Neuron (in vitro differentiated cells): ENCODE results near the gene GINS3.

Experiments
- H2AFZ ChIP-seq: one replicate; pipeline ENCODE4 v1.6.1; 2013; ENCODE audit warnings: low read depth, mild to moderate bottlenecking, inconsistent platforms, low read length, moderate library complexity
- H3K27me3 ChIP-seq: one replicate; pipeline ENCODE4 v1.6.1; 2013; ENCODE audit warnings: low read length; ENCODE audit not compliant: insufficient read depth
- H3K36me3 ChIP-seq: one replicate; pipeline ENCODE4 v1.6.1; 2013; ENCODE audit warnings: low read length; ENCODE audit not compliant: insufficient read depth
- H3K4me1 ChIP-seq: one replicate; pipeline ENCODE4 v1.6.1; 2013; ENCODE audit warnings: low read length; ENCODE audit not compliant: insufficient read depth
- H3K4me3 ChIP-seq: 2 replicates; pipeline ENCODE4 v1.5.1; 2013; ENCODE audit warnings: mild to moderate bottlenecking, low read length, moderate library complexity
- H3K9me3 ChIP-seq: one replicate; pipeline ENCODE4 v1.6.1; 2013; ENCODE audit warnings: low read length

GINS3 gene

DNA sequence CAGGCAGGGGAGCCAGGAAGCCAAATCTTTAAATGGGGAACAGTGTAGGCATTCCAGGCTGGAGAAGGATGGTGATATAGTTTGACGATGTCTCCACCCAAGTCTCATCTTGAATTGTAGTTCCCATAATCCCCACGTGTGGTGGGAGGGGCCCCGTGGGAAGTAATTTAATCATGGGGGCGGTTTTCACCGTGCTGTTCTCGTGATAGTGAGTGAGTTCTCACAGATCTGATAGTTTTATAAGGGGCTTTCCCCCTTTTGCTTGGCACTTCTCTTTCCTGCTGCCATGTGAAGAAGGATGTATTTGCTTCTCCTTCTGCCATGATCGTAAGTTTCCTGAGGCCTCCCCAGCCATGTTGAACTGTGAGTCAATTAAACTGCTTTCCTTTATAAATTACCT lies 28.8 kb downstream of the GINS3 start:
- Histone ChIP-seq H3K9me3 (no peaks in the 10 kb centered on the region), H2AFZ (no peak overlapping the region), H3K36me3 (no peaks in the 10 kb centered on the region), H3K4me1 (peaks cover 3% of the 10 kb centered on the region), H3K4me3 (no peak overlapping the region), H3K27me3 (peaks cover 2% of the 10 kb centered on the region)

DNA sequence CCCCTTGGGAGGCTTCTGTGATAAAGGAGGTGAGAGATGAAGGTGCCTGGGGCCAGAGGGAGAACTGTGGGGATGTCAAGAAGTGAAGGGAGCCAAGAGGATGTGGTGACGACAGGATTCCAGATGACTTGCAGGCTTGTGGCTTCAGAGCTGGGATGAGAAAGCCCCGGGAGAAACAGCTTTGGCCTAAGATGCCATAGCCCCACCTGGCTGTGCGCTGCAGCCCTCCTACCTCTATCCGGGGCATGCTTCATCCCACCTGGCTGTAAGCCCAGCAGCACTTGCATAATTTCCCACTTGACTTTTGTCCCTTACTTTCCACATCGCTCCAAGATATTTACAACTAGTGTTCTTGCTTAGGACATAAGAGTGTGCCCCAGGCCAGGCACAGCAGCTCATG lies 29.3 kb downstream of the GINS3 start:
- Histone ChIP-seq H3K27me3 (peaks cover 2% of the 10 kb centered on the region), H3K36me3 (no peaks in the 10 kb centered on the region), H3K4me1 (peaks cover 3% of the 10 kb centered on the region), H2AFZ (no peak overlapping the region), H3K4me3 (no peak overlapping the region), H3K9me3 (no peaks in the 10 kb centered on the region)

DNA sequence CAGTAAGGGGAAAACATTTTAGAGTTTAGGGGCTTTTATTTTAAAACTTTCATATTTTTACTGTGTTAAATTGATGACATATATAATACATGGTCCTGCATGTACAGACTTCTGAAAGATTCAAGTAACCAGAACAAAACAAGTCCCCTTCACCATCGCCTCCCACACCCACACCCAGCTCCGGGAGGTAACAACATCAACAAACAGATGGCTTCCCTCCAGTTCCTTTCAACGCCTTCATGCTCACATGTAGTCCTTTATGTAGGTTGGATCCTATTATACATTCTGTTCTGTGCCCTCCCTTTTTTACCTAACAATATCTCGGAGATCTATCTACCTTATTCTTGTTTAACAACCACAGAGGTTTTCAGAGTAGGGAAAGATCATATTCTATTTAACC lies 30.5 kb downstream of the GINS3 start:
- peaks cover 2% of the 10 kb centered on the region for H3K27me3 ChIP-seq
- H3K9me3 ChIP-seq: no peaks in the 10 kb centered on the region
- H3K4me3 ChIP-seq: no peak overlapping the region
- H3K4me1 ChIP-seq: peaks cover 3% of the 10 kb centered on the region
- no peaks in the 10 kb centered on the region for H3K36me3 ChIP-seq
- no peak overlapping the region for H2AFZ ChIP-seq

DNA sequence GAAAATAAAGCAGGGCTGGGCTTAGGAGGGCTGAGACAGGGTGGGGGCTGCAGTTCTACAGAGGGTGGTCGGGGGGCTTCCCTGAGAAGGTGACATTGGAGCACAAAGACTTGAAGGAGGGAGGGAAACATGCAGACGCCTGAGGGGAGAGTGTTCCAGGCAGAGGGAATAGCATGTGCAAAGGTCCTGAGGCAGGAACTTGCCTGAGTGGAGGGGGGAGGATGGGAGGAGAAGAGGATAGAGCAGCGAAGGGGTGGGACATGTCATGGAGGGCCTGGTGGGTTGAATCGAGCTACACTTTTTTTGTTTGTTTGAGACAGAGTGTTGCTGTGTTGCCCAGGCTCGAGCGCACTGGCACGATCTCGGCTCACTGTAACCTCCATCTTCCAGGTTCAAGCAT lies 33.0 kb downstream of the GINS3 start:
- peaks cover 2% of the 10 kb centered on the region for H3K27me3 ChIP-seq
- H3K9me3 ChIP-seq: no peaks in the 10 kb centered on the region
- no peak overlapping the region for H3K4me3 ChIP-seq

DNA sequence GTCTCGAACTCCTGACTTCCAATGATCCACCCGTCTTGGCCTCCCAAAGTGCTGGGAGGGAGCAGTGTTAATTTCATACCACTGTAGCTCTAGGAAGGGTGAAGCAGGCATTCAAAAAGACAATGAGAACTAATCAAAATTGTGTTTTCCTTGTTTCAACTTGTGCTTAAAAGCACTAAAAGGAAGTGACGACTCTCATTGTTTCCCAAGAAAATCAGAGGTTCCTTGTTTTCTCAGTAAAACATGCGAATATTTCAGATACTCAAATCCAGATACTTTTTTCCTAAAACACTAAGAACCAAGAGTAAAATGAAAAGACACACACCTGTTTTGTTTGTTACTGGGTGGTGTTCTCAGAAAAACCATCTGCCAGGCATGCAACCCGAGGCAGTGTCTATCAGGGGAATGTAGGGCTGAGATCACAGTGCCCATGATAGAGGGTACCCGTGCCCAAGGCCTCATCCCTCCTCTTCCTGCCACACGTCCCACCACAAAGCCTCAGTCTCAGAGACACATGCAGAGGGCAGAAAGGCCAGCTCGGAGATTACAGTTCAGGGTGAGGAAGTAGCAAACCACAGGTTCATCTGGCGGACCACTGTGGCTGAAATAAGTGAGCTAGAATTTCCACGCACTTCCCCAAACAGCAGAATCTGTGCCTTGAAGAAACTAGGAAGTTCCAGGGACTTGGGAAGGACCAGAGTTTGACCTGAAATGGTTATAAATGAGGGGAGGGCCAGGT lies 33.7 kb downstream of the GINS3 start:
- Histone ChIP-seq H3K36me3 (no peaks in the 10 kb centered on the region), H3K27me3 (peaks cover 2% of the 10 kb centered on the region), H2AFZ (no peak overlapping the region)

More for the DNA sequence above, 33.0 kb downstream of the GINS3 start:
- peaks cover 9% of the 10 kb centered on the region for H3K4me1 ChIP-seq
- no peaks in the 10 kb centered on the region for H3K36me3 ChIP-seq
- no peak overlapping the region for H2AFZ ChIP-seq

DNA sequence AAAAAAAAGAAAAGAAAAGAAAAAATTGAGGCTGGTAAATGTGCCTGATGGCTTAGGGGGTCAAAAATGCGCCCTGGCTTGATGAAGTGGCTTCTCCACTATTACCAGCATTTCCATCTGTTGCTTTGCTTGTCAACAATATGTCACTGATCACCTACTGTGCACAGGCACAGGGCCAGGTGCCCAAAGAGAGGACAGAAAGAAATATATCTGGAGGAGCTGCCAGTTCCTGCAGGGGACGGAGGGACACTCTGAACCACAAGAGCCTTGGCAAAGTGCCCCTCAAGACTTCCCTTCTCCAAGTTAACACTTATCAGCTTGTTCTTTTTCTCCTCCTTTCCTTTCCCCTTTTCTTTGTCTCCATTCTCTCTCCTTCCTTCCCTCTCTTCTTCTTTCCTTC lies 34.7 kb downstream of the GINS3 start:
- H3K36me3 ChIP-seq: no peaks in the 10 kb centered on the region
- H2AFZ ChIP-seq: no peak overlapping the region

More for the DNA sequence above, 33.7 kb downstream of the GINS3 start:
- no peak overlapping the region for H3K4me3 ChIP-seq
- H3K4me1 ChIP-seq: peaks cover 9% of the 10 kb centered on the region
- H3K9me3 ChIP-seq: no peaks in the 10 kb centered on the region

DNA sequence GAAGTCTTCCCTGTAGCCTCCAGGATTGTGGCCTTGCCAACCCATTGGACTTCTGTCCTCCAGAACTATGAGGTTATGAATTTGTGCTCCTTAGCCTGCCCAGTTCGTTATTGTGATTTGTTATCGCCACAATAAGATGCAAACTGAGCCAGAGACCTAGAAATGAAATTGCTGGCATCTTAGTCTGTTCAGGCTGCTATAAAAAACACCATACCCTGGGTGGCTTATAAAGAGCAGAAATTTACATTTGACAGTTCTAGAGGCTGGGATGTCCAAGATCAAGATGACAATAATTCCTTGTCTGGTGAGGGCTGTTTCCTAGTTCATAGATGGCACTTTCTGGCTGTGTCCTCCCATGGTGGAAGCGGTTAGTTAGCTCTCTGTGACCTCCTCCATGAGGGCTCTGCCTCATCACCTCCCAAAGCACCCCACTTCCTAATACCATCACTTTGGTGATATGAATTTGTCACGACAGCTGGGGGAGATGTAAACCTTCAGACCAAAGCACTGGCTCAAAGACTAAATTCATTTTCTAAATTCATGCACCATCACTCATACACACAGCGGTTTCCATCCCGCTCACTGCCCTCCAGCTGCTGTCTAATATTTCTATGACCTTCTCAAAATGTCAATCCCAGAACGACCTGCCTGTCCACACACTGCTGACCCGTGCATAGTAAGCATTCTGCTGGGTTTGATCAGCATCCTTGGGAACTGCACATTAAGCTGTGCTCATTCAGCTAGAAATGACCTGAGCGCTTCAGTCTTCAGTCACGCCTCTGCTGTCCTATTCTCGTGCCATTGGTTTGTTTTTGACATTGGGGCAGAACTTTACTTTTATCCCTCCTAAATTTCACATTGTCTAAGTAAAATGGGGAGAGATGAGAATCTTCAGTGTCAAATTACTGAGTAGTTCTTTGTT lies 36.6 kb downstream of the GINS3 start:
- no peak overlapping the region for H3K4me3 ChIP-seq
- H2AFZ ChIP-seq: no peak overlapping the region
- no peaks in the 10 kb centered on the region for H3K9me3 ChIP-seq
- peaks cover 9% of the 10 kb centered on the region for H3K4me1 ChIP-seq
- no peaks in the 10 kb centered on the region for H3K36me3 ChIP-seq
- H3K27me3 ChIP-seq: peaks cover 9% of the 10 kb centered on the region

More for the DNA sequence above, 34.7 kb downstream of the GINS3 start:
- Histone ChIP-seq H3K4me1 (peaks cover 9% of the 10 kb centered on the region), H3K27me3 (peaks cover 9% of the 10 kb centered on the region), H3K9me3 (no peaks in the 10 kb centered on the region), H3K4me3 (no peak overlapping the region)

DNA sequence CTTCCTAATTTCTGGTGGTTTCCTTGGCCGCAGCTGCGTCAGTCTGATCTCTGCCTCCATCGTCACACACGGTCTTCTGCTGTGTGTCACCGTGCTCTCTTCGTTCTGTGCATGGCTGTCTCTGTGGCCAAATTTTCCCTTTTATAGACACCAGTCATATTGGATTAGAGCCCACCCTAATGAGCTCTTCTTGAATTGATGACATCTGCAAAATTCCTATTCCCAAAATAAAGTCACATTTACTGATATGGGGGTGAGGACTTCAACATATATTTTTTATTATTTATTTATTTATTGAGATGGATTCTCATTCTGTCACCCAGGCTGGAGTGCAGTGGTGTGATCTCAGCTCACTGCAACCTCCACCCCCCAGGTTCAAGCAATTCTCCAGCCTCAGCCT lies 38.4 kb downstream of the GINS3 start:
- Histone ChIP-seq H3K36me3 (no peaks in the 10 kb centered on the region), H3K9me3 (no peaks in the 10 kb centered on the region), H3K4me3 (no peak overlapping the region), H3K27me3 (peaks cover 8% of the 10 kb centered on the region), H3K4me1 (peaks cover 9% of the 10 kb centered on the region), H2AFZ (no peak overlapping the region)

DNA sequence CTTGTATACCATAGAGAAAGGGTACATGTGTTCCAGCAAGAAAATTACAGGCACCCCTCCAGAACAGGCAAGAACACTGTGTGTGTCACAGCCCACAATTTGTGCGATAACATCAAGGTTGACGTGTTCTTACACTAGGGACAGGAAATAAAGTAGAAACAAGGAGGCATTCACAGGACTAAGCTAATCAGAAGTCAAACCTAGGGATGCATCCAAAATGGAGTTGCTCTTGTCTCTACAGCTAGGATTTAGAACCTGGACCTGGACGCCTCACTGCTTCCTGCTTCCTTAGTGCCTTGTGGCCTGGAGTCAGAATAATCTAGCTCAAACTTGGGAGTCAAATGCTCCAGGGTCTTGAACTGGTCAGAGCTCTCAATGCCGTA lies 41.3 kb downstream of the GINS3 start:
- Histone ChIP-seq H3K9me3 (no peaks in the 10 kb centered on the region), H3K27me3 (peaks cover 7% of the 10 kb centered on the region), H3K4me3 (no peak overlapping the region), H3K4me1 (peaks cover 9% of the 10 kb centered on the region), H2AFZ (no peak overlapping the region), H3K36me3 (no peaks in the 10 kb centered on the region)

DNA sequence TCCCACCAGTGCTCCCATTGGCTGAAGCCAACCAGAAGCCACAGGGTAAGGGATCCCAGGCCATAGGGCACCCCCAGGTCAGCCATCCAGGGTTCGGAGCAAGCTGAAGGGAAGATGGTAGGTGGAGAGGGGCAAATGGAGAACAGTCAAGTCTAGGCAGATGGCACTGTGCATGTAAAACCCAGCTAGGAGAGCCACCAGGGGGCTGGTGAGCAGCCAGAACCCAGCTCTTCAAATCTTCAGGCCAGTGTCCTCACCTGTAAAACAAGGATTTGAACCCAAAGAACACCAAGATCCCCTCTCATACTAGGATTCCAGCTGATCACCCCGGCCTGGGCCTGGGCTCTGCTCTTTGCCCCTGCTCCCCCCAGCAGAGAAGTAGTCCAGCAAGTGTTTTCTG lies 43.5 kb downstream of the GINS3 start:
- no peaks in the 10 kb centered on the region for H3K4me1 ChIP-seq
- peaks cover 7% of the 10 kb centered on the region for H3K27me3 ChIP-seq
- no peak overlapping the region for H3K4me3 ChIP-seq
- H3K36me3 ChIP-seq: no peaks in the 10 kb centered on the region
- H3K9me3 ChIP-seq: no peaks in the 10 kb centered on the region
- H2AFZ ChIP-seq: no peak overlapping the region

DNA sequence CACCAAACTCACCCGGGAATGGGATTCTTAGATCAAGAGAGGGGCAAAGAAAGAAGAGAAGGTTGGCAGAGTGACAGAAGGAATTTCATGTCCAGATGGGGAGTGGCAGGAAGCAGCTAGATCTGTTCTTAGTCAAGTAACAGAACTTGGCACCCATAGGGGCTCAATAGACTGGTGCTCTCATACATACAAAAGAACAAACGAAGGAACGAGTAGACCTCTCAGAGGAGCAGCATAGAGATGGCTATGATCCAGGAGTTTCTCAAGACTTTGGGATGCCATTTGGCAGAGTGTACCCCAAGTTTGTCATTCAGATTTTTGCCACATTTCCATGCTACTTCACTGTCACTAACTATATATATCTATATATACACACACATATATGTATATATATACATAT lies 47.9 kb downstream of the GINS3 start:
- Histone ChIP-seq H2AFZ (no peak overlapping the region), H3K36me3 (no peaks in the 10 kb centered on the region), H3K4me3 (no peak overlapping the region), H3K4me1 (no peaks in the 10 kb centered on the region), H3K27me3 (peaks cover 5% of the 10 kb centered on the region), H3K9me3 (no peaks in the 10 kb centered on the region)

DNA sequence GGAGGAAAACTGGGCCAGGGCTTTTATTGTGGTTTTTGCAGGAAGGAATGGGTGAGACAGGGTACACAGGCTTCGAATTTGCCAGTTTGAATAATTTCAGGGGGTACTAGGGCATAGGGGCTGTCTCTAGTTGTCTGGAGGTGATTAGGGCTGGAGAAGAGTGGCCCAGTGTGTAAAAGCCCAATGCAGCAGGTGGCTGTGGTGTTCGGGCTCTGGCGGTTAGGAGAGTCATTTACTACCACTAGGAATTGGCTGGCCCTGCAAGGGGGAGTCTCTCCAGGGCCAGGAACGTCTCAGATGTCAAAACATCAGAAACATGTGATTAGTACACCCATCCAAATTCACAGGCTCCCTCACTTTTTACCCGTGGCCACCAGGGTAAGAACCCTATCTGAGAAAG lies 50.3 kb downstream of the GINS3 start:
- no peak overlapping the region for H2AFZ ChIP-seq
- no peak overlapping the region for H3K4me3 ChIP-seq
- peaks cover 5% of the 10 kb centered on the region for H3K27me3 ChIP-seq
- no peaks in the 10 kb centered on the region for H3K36me3 ChIP-seq
- no peaks in the 10 kb centered on the region for H3K4me1 ChIP-seq
- no peaks in the 10 kb centered on the region for H3K9me3 ChIP-seq

DNA sequence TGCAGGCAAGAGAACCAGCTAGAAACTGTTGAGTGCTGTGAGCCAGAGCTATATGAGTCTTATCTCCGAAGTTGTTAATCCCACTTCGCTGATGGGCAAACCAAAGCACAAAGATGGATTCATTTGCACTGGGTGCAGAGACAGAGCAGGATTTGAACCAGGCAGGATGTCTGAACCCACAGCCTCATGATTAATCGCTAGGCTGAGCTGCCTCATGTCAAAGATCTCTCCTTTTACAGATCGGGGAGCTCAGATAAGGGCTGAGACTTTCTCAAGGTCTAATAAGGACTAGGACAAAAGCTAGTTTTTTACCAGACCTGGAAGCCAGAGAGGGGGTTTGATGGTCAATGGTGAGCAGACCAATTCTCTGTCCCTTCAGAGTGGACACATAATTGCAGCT lies 51.5 kb downstream of the GINS3 start:
- Histone ChIP-seq H3K9me3 (no peaks in the 10 kb centered on the region), H3K27me3 (peaks cover 5% of the 10 kb centered on the region)

More for the DNA sequence above, 51.5 kb downstream of the GINS3 start:
- Histone ChIP-seq H3K4me3 (no peak overlapping the region), H2AFZ (no peak overlapping the region), H3K4me1 (no peaks in the 10 kb centered on the region), H3K36me3 (no peaks in the 10 kb centered on the region)
